SK-N-SH (cell line): ENCODE data around the gene TEX12. TPM values are rescaled to one million over a fixed set of nuclear protein-coding genes. Genes with fewer than 3 reads are reported as not detected.

Experiments used
- CTCF ChIA-PET: fragments of 300-600, 350-600 bp; formaldehyde crosslinking; extraction: SDS; loops from one replicate; lab custom pipeline; 2021; lab: Yijun Ruan, JAX
- POLR2A ChIA-PET: fragments of 350-600 bp; sonication (Branson Sonifier 250); formaldehyde crosslinking; extraction: SDS; loops from one replicate; lab custom pipeline; 2020; ENCODE audit warnings: antibody characterized with exemption, inconsistent platforms; lab: Yijun Ruan, JAX
- DNase-seq: peaks from one replicate; pipeline ENCODE4 v3.0.0; 2012
- H2AFZ ChIP-seq: fragments of 200-600 bp; sonication (generic); 2 replicates; pipeline ENCODE4 v1.8.1; 2016; ENCODE audit warnings: antibody characterized with exemption, mild to moderate bottlenecking, low read depth
- H3F3A ChIP-seq: fragments of 200-600 bp; sonication (generic); replicated peaks from 2 replicates; pipeline ENCODE3; 2016; ENCODE audit warnings: antibody characterized with exemption, mild to moderate bottlenecking; ENCODE audit not compliant: insufficient read depth
- H3K27ac ChIP-seq, 2 experiments: fragments of 200-500 bp in 1 of 2; fragments of 200-600 bp in 1 of 2; sonication (Bioruptor generic) in 1 of 2; sonication (generic), shearing (Covaris generic) in 1 of 2; 2 replicates each; pipeline versions ENCODE4 v1.5.1 to v1.6.1; 2014 to 2016; ENCODE audit warnings: low read depth in 2 of 2, inconsistent platforms in 1 of 2, low read length in 1 of 2, mild to moderate bottlenecking in 1 of 2, mixed read lengths in 1 of 2
- H3K27me3 ChIP-seq: fragments of 200-600 bp; sonication (generic), shearing (Covaris generic); 2 replicates; pipeline ENCODE4 v1.6.1; 2016; ENCODE audit warnings: mixed run types; ENCODE audit not compliant: insufficient read depth
- H3K36me3 ChIP-seq, 2 experiments: fragments of 200-500 bp in 1 of 2; fragments of 200-600 bp in 1 of 2; sonication (Bioruptor generic) in 1 of 2; sonication (generic) in 1 of 2; replicated peaks in 1 of 2; 2 replicates each; pipeline versions ENCODE3 to v1.5.1; 2014 to 2016; ENCODE audit warnings: low read length in 1 of 2, mild to moderate bottlenecking in 1 of 2; ENCODE audit not compliant: insufficient read depth in 2 of 2, control insufficient read depth in 1 of 2
- H3K4me1 ChIP-seq, 2 experiments: fragments of 200-500 bp in 1 of 2; fragments of 200-600 bp in 1 of 2; sonication (Bioruptor generic) in 1 of 2; sonication (generic), shearing (Covaris generic) in 1 of 2; 2 replicates each; pipeline versions ENCODE4 v1.5.1 to v1.6.1; 2014 to 2016; ENCODE audit warnings: low read depth in 1 of 2, low read length in 1 of 2, mixed run types in 1 of 2; ENCODE audit not compliant: insufficient read depth in 2 of 2, control insufficient read depth in 1 of 2
- H3K4me2 ChIP-seq: fragments of 200-600 bp; sonication (generic), shearing (Covaris generic); 2 replicates; pipeline ENCODE4 v1.6.1; 2017; ENCODE audit warnings: mixed run types
- H3K4me3 ChIP-seq, 2 experiments: fragments of 200-500 bp in 1 of 2; fragments of 200-600 bp in 1 of 2; sonication (Bioruptor generic) in 1 of 2; sonication (generic), shearing (Covaris generic) in 1 of 2; 2 replicates each; pipeline versions ENCODE4 v1.5.1 to v1.8.1; 2014 to 2016; ENCODE audit warnings: low read depth in 2 of 2, inconsistent platforms in 1 of 2, low read length in 1 of 2, mild to moderate bottlenecking in 1 of 2, mixed read lengths in 1 of 2, moderate library complexity in 1 of 2
- H3K79me2 ChIP-seq: fragments of 200-600 bp; sonication (generic); 2 replicates; pipeline ENCODE4 v1.8.1; 2017; ENCODE audit warnings: mild to moderate bottlenecking; ENCODE audit not compliant: insufficient read depth
- H3K9ac ChIP-seq: fragments of 200-600 bp; sonication (generic); 2 replicates; pipeline ENCODE4 v1.6.1; 2017; ENCODE audit warnings: mixed run types
- H3K9me2 ChIP-seq: fragments of 200-600 bp; sonication (generic); 2 replicates; pipeline ENCODE4 v1.6.1; 2017; ENCODE audit warnings: mixed run types
- H3K9me3 ChIP-seq: fragments of 200-600 bp; sonication (generic); 2 replicates; pipeline ENCODE4 v1.6.1; 2017; ENCODE audit warnings: mixed run types, mild to moderate bottlenecking, moderate library complexity
- H4K20me1 ChIP-seq: fragments of 200-600 bp; sonication (generic); 2 replicates; pipeline ENCODE4 v1.6.1; 2017; ENCODE audit warnings: mild to moderate bottlenecking, mixed run types; ENCODE audit not compliant: insufficient read depth
- CHD2 ChIP-seq: fragments of 150-350 bp; IDR thresholded peaks from 2 replicates; pipeline ENCODE4 v1.6.1; 2018; ENCODE audit warnings: low read length; ENCODE audit not compliant: partially characterized antibody
- EP300 ChIP-seq, 2 experiments: IDR thresholded peaks; 2 replicates each; pipeline versions ENCODE4 v1.4.0 to v1.6.1; 2012; ENCODE audit warnings: borderline replicate concordance in 1 of 2, low read depth in 1 of 2, low read length in 1 of 2
- EZH2phosphoT487 ChIP-seq: fragments of 200-600 bp; sonication (generic); IDR thresholded peaks from 2 replicates; pipeline ENCODE4 v1.6.1; 2017; ENCODE audit warnings: low read depth, mixed run types, mild to moderate bottlenecking, antibody characterized with exemption, moderate library complexity, borderline replicate concordance
- GABPA ChIP-seq: IDR thresholded peaks from 2 replicates; pipeline ENCODE4 v1.4.0; 2012; ENCODE audit warnings: low read depth, mild to moderate bottlenecking
- GATA2 ChIP-seq: sonication (generic); formaldehyde crosslinking; IDR thresholded peaks from 2 replicates; pipeline ENCODE4 v1.5.0; 2020; ENCODE audit warnings: mild to moderate bottlenecking, missing genetic modification reagents
- JUND ChIP-seq: IDR thresholded peaks from 2 replicates; pipeline ENCODE4 v1.4.0; 2012
- RCOR1 ChIP-seq: fragments of 150-350 bp; IDR thresholded peaks from 2 replicates; pipeline ENCODE4 v1.6.1; 2017; ENCODE audit warnings: antibody characterized with exemption, low read length
- RFX5 ChIP-seq: IDR thresholded peaks from 2 replicates; pipeline ENCODE4 v1.6.1; 2012; ENCODE audit warnings: mild to moderate bottlenecking, improper control_type of control experiment, low read length
- RXRA ChIP-seq: IDR thresholded peaks from 2 replicates; pipeline ENCODE4 v1.4.0; 2012; ENCODE audit warnings: low read depth, mild to moderate bottlenecking, borderline replicate concordance
- SIN3A ChIP-seq: IDR thresholded peaks from 2 replicates; pipeline ENCODE4 v1.6.1; 2012; ENCODE audit warnings: low read depth, mild to moderate bottlenecking, low read length, moderate library complexity, borderline replicate concordance
- SMC3 ChIP-seq: IDR thresholded peaks from 2 replicates; pipeline ENCODE4 v1.6.1; 2012; ENCODE audit warnings: low read depth, low read length, improper control_type of control experiment
- TAF1 ChIP-seq: IDR thresholded peaks from 2 replicates; pipeline ENCODE4 v1.6.1; 2012; ENCODE audit warnings: low read depth, mild to moderate bottlenecking, low read length, moderate library complexity, borderline replicate concordance
- WGBS: methylation state at CpG from one replicate; pipeline ENCODE4 v1.1.6; 2017; ENCODE audit warnings: low lambda C conversion rate; 5-methylcytosine and 5-hydroxymethylcytosine counted together
- polyA plus RNA-seq, 3 experiments: library from polyadenylated mRNA; depleted of rRNA; stranded (reverse); fragments of >200 nt; gene quantifications; 2 replicates each; pipeline ENCODE4 v1.2.3, GENCODE V29; 2012
- TF ChIP-seq, protein P1 (sequence below): fragments of 150-350 bp; IDR thresholded peaks from 2 replicates; pipeline ENCODE4 v1.6.1; 2016; ENCODE audit warnings: mild to moderate bottlenecking, low read depth, low read length
- TF ChIP-seq, protein P2 (sequence below): IDR thresholded peaks from 2 replicates; pipeline ENCODE4; 2012
- TF ChIP-seq, protein P3 (sequence below): fragments of 200-600 bp; sonication (generic); IDR thresholded peaks from 2 replicates; pipeline ENCODE4 v1.6.1; 2017; ENCODE audit warnings: antibody characterized with exemption, mild to moderate bottlenecking, moderate library complexity
- TF ChIP-seq, protein P4 (sequence below): IDR thresholded peaks from 2 replicates; pipeline ENCODE4 v1.6.1; 2012; ENCODE audit warnings: mild to moderate bottlenecking, low read depth, low read length, moderate library complexity
- TF ChIP-seq, protein P5 (sequence below): IDR thresholded peaks from 2 replicates; pipeline ENCODE4 v1.4.0; 2012; ENCODE audit warnings: low read depth, borderline replicate concordance
- TF ChIP-seq, protein P6 (sequence below): fragments of 150-350 bp; IDR thresholded peaks from 2 replicates; pipeline ENCODE4 v1.6.1; 2017; ENCODE audit warnings: antibody characterized with exemption, low read length, low read depth, borderline replicate concordance

TEX12 gene, protein sequence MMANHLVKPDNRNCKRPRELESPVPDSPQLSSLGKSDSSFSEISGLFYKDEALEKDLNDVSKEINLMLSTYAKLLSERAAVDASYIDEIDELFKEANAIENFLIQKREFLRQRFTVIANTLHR
- polyA plus RNA-seq (2012; rRNA removed) = 0.15 TPM in 1 of 2 replicates, not detected in the other
- polyA plus RNA-seq (2012; cell fraction: cytosol; rRNA removed) = 0.08 and 0.17 TPM in 2 replicates
- 0.20 TPM in 1 of 2 replicates, not detected in the other for polyA plus RNA-seq (2012; cell fraction: nucleus; rRNA removed)

DNA sequence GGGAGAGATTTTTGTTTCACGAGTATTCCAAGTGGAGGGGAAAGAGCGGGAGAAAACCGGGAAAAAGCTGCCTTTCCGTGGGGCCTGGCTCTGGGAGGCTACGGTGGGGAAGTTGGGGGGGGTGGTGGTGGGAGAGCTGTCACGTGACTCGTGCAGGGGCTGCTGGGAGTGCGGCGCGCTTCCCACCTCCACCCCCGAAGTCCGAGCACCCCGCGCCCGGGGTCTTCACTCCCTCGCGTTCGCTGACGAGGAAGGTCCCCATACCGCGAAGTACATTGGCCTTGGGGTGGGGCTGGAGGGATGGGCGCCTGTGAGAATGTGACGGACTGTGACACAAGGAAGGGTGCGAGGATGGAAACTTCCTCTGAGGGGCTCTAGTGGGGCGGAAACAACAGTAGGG, at the start of gene TEX12:
TEX12 (plus strand) TSS at position 228 of the 400 bp plus-strand sequence. CDS start 1,897 bp downstream, outside the sequence.
- Histone ChIP-seq H4K20me1 (no peaks in the 10 kb centered on the region), H3K4me2 (no peak within 1 kb of the TSS), H3K9ac (no peak within 1 kb of the TSS), H3K9me3 (no peaks in the 10 kb centered on the region), H3K4me1 (no peaks in the 10 kb centered on the region), H3K79me2 (no peaks in the 10 kb centered on the region), H3K36me3 (no peaks in the 10 kb centered on the region), H2AFZ (no peak within 1 kb of the TSS), H3K9me2 (no peaks in the 10 kb centered on the region), H3K4me3 (no peak within 1 kb of the TSS), H3K27ac (no peak within 1 kb of the TSS)
- WGBS = 97% methylated on average over 25 of the region's 25 CpGs
- CTCF ChIA-PET = interaction anchor here (1.7 to 2.7 kb wide), 2 partner anchors 9 to 53 kb away, joined by 7 to 13 read pairs; partner anchors contain the start of gene BCO2
- TF ChIP-seq, protein P1, sequence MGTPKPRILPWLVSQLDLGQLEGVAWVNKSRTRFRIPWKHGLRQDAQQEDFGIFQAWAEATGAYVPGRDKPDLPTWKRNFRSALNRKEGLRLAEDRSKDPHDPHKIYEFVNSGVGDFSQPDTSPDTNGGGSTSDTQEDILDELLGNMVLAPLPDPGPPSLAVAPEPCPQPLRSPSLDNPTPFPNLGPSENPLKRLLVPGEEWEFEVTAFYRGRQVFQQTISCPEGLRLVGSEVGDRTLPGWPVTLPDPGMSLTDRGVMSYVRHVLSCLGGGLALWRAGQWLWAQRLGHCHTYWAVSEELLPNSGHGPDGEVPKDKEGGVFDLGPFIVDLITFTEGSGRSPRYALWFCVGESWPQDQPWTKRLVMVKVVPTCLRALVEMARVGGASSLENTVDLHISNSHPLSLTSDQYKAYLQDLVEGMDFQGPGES = no peak
- TF ChIP-seq CHD2 = no peak
- TF ChIP-seq, protein P2, sequence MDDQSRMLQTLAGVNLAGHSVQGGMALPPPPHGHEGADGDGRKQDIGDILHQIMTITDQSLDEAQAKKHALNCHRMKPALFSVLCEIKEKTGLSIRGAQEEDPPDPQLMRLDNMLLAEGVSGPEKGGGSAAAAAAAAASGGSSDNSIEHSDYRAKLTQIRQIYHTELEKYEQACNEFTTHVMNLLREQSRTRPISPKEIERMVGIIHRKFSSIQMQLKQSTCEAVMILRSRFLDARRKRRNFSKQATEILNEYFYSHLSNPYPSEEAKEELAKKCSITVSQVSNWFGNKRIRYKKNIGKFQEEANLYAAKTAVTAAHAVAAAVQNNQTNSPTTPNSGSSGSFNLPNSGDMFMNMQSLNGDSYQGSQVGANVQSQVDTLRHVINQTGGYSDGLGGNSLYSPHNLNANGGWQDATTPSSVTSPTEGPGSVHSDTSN = no peak
- TF ChIP-seq SMC3 = no peak
- TF ChIP-seq RCOR1 = no peak
- TF ChIP-seq, protein P3, sequence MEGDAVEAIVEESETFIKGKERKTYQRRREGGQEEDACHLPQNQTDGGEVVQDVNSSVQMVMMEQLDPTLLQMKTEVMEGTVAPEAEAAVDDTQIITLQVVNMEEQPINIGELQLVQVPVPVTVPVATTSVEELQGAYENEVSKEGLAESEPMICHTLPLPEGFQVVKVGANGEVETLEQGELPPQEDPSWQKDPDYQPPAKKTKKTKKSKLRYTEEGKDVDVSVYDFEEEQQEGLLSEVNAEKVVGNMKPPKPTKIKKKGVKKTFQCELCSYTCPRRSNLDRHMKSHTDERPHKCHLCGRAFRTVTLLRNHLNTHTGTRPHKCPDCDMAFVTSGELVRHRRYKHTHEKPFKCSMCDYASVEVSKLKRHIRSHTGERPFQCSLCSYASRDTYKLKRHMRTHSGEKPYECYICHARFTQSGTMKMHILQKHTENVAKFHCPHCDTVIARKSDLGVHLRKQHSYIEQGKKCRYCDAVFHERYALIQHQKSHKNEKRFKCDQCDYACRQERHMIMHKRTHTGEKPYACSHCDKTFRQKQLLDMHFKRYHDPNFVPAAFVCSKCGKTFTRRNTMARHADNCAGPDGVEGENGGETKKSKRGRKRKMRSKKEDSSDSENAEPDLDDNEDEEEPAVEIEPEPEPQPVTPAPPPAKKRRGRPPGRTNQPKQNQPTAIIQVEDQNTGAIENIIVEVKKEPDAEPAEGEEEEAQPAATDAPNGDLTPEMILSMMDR = no peak
- TF ChIP-seq SIN3A = no peak
- no peak for TF ChIP-seq EZH2phosphoT487
- no peak for TF ChIP-seq JUND
- TF ChIP-seq, protein P4, sequence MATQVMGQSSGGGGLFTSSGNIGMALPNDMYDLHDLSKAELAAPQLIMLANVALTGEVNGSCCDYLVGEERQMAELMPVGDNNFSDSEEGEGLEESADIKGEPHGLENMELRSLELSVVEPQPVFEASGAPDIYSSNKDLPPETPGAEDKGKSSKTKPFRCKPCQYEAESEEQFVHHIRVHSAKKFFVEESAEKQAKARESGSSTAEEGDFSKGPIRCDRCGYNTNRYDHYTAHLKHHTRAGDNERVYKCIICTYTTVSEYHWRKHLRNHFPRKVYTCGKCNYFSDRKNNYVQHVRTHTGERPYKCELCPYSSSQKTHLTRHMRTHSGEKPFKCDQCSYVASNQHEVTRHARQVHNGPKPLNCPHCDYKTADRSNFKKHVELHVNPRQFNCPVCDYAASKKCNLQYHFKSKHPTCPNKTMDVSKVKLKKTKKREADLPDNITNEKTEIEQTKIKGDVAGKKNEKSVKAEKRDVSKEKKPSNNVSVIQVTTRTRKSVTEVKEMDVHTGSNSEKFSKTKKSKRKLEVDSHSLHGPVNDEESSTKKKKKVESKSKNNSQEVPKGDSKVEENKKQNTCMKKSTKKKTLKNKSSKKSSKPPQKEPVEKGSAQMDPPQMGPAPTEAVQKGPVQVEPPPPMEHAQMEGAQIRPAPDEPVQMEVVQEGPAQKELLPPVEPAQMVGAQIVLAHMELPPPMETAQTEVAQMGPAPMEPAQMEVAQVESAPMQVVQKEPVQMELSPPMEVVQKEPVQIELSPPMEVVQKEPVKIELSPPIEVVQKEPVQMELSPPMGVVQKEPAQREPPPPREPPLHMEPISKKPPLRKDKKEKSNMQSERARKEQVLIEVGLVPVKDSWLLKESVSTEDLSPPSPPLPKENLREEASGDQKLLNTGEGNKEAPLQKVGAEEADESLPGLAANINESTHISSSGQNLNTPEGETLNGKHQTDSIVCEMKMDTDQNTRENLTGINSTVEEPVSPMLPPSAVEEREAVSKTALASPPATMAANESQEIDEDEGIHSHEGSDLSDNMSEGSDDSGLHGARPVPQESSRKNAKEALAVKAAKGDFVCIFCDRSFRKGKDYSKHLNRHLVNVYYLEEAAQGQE = no peak
- no peak for TF ChIP-seq GABPA
- no peak for TF ChIP-seq EP300 (IDR thresholded peaks at IDR 0.05; ENCODE audit: borderline replicate concordance in 1 of 2, low read depth in 1 of 2, low read length in 1 of 2)
- TF ChIP-seq, protein P5, sequence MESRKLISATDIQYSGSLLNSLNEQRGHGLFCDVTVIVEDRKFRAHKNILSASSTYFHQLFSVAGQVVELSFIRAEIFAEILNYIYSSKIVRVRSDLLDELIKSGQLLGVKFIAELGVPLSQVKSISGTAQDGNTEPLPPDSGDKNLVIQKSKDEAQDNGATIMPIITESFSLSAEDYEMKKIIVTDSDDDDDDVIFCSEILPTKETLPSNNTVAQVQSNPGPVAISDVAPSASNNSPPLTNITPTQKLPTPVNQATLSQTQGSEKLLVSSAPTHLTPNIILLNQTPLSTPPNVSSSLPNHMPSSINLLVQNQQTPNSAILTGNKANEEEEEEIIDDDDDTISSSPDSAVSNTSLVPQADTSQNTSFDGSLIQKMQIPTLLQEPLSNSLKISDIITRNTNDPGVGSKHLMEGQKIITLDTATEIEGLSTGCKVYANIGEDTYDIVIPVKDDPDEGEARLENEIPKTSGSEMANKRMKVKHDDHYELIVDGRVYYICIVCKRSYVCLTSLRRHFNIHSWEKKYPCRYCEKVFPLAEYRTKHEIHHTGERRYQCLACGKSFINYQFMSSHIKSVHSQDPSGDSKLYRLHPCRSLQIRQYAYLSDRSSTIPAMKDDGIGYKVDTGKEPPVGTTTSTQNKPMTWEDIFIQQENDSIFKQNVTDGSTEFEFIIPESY = no peak
- no peak for TF ChIP-seq RXRA
- no peak for TF ChIP-seq GATA2 (CRISPR knock-in tag)
- TF ChIP-seq, protein P6, sequence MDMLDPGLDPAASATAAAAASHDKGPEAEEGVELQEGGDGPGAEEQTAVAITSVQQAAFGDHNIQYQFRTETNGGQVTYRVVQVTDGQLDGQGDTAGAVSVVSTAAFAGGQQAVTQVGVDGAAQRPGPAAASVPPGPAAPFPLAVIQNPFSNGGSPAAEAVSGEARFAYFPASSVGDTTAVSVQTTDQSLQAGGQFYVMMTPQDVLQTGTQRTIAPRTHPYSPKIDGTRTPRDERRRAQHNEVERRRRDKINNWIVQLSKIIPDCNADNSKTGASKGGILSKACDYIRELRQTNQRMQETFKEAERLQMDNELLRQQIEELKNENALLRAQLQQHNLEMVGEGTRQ = no peak
- TF ChIP-seq TAF1 = no peak
- TF ChIP-seq RFX5 = no peak
- TF ChIP-seq, all 33 proteins: peak for 0
- POLR2A ChIA-PET = no interaction called here
- H3F3A ChIP-seq = peaks cover 3% of the 10 kb centered on the region
- no peaks in the 10 kb centered on the region for H3K27me3 ChIP-seq
- DNase-seq = no peak
